ENCODE measurements around the gene TMEM117. TPM values are rescaled to one million over a fixed set of nuclear protein-coding genes. Genes with fewer than 3 reads are reported as not detected.

Gene TMEM117
- total RNA-seq, 1 donor from 2014 or later: not detected

- H3K27me3 Mint-ChIP-seq (ENCODE audit: unreplicated experiment): peaks cover 3% of the 10 kb centered on the region
- peaks cover 3% of the 10 kb centered on the region for H3K9me3 Mint-ChIP-seq (ENCODE audit: unreplicated experiment)
- TF ChIP-seq, protein P1, sequence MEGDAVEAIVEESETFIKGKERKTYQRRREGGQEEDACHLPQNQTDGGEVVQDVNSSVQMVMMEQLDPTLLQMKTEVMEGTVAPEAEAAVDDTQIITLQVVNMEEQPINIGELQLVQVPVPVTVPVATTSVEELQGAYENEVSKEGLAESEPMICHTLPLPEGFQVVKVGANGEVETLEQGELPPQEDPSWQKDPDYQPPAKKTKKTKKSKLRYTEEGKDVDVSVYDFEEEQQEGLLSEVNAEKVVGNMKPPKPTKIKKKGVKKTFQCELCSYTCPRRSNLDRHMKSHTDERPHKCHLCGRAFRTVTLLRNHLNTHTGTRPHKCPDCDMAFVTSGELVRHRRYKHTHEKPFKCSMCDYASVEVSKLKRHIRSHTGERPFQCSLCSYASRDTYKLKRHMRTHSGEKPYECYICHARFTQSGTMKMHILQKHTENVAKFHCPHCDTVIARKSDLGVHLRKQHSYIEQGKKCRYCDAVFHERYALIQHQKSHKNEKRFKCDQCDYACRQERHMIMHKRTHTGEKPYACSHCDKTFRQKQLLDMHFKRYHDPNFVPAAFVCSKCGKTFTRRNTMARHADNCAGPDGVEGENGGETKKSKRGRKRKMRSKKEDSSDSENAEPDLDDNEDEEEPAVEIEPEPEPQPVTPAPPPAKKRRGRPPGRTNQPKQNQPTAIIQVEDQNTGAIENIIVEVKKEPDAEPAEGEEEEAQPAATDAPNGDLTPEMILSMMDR (IDR thresholded peaks at IDR 0.05; ENCODE audit: partially characterized antibody, unreplicated experiment): no peak
- peaks cover 13% of the 10 kb centered on the region for H3K36me3 Mint-ChIP-seq (ENCODE audit: unreplicated experiment)
- no peak overlapping the region for H3K4me3 Mint-ChIP-seq (ENCODE audit: unreplicated experiment)
- no peak overlapping the region for H3K27ac Mint-ChIP-seq (ENCODE audit: unreplicated experiment)
- no peak for DNase-seq
- peaks cover 25% of the 10 kb centered on the region for H3K4me1 Mint-ChIP-seq (ENCODE audit: low read depth, unreplicated experiment)
These were observed 569.4 kb downstream of the TMEM117 start for GRCh38 chr12:44405297-44405696.

GRCh38 chr12:44422559-44422958 is 586.7 kb downstream of the TMEM117 start:
- peaks cover 2% of the 10 kb centered on the region for H3K27me3 Mint-ChIP-seq (ENCODE audit: unreplicated experiment)
- H3K27ac Mint-ChIP-seq (ENCODE audit: unreplicated experiment): no peak overlapping the region
- TF ChIP-seq, protein P1 (IDR thresholded peaks at IDR 0.05; ENCODE audit: partially characterized antibody, unreplicated experiment): no peak
- peaks cover 2% of the 10 kb centered on the region for H3K9me3 Mint-ChIP-seq (ENCODE audit: unreplicated experiment)
- H3K4me1 Mint-ChIP-seq (ENCODE audit: low read depth, unreplicated experiment): peaks cover 7% of the 10 kb centered on the region
- no peak for DNase-seq
- H3K36me3 Mint-ChIP-seq (ENCODE audit: unreplicated experiment): no peaks in the 10 kb centered on the region
- no peak overlapping the region for H3K4me3 Mint-ChIP-seq (ENCODE audit: unreplicated experiment)

GRCh38 chr12:44428825-44429224 is 592.9 kb downstream of the TMEM117 start:
- H3K27me3 Mint-ChIP-seq (ENCODE audit: unreplicated experiment): no peaks in the 10 kb centered on the region
- H3K4me3 Mint-ChIP-seq (ENCODE audit: unreplicated experiment): no peak overlapping the region
- no peak overlapping the region for H3K27ac Mint-ChIP-seq (ENCODE audit: unreplicated experiment)
- DNase-seq: no peak
- peaks cover 2% of the 10 kb centered on the region for H3K9me3 Mint-ChIP-seq (ENCODE audit: unreplicated experiment)
- H3K4me1 Mint-ChIP-seq (ENCODE audit: low read depth, unreplicated experiment): no peaks in the 10 kb centered on the region
- TF ChIP-seq, protein P1 (IDR thresholded peaks at IDR 0.05; ENCODE audit: partially characterized antibody, unreplicated experiment): no peak
- no peaks in the 10 kb centered on the region for H3K36me3 Mint-ChIP-seq (ENCODE audit: unreplicated experiment)

DNA sequence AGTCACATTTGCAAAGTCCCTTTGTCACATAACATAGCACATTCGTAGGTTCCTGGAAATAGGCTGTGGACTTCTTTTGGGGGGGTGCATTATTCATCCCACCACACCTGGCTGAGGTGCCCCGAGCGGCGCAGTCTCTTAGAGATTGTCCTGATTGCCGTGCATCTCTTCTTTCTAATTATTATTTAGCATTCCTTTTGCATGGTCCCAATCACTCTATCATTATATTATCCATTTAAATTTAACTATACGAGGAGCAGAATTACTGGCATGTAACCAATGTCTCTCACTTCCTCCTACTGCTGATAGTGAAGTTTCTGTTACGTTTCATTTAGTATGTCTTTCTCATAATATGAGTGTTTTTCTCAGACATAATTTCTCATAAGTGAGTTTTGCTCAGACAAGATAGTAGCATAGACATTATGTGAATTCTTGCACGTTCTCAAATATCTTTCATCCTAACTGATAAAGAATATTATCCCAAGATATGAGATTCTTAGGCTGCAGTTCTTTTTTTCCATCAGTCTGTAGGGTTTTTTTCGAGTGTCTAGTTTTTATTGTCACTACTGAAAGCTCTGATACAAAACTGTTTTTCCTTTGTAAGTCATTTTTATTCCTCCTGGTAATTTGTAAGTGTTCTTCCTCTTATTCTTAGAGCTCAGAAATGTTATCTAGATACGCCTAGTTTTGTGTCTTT is 595.9 kb downstream of the TMEM117 start:
- no peak for DNase-seq
- H3K9me3 Mint-ChIP-seq (ENCODE audit: unreplicated experiment): no peaks in the 10 kb centered on the region
- no peaks in the 10 kb centered on the region for H3K27me3 Mint-ChIP-seq (ENCODE audit: unreplicated experiment)
- TF ChIP-seq, protein P1 (IDR thresholded peaks at IDR 0.05; ENCODE audit: partially characterized antibody, unreplicated experiment): no peak
- no peak overlapping the region for H3K4me3 Mint-ChIP-seq (ENCODE audit: unreplicated experiment)
- no peaks in the 10 kb centered on the region for H3K4me1 Mint-ChIP-seq (ENCODE audit: low read depth, unreplicated experiment)
- no peak overlapping the region for H3K27ac Mint-ChIP-seq (ENCODE audit: unreplicated experiment)
- H3K36me3 Mint-ChIP-seq (ENCODE audit: unreplicated experiment): no peaks in the 10 kb centered on the region

DNA sequence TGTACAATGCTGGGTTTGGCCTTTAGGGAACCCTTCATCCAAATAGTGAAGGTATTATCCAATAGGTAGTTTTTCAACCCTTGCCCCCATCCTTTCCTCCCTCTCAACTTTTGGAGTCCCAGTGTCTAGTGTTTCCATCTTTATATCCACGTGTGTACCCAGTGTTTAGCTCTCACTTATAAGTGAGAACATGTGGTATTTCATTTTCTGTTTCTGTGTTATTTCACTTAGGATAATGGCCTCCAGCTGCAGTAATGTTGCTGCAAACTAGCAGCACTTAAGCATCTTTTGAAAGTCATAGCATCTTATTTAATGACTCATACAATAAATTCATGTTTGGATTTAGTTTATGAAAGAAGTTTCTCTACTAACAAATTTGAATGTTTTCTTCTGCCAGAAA is 597.8 kb downstream of the TMEM117 start:
- Mint-ChIP-seq H3K27ac (ENCODE audit: unreplicated experiment) (no peak overlapping the region), H3K36me3 (ENCODE audit: unreplicated experiment) (no peaks in the 10 kb centered on the region), H3K4me1 (ENCODE audit: low read depth, unreplicated experiment) (no peaks in the 10 kb centered on the region), H3K27me3 (ENCODE audit: unreplicated experiment) (no peaks in the 10 kb centered on the region), H3K9me3 (ENCODE audit: unreplicated experiment) (no peaks in the 10 kb centered on the region), H3K4me3 (ENCODE audit: unreplicated experiment) (no peak overlapping the region)
- DNase-seq: no peak
- TF ChIP-seq, protein P1 (IDR thresholded peaks at IDR 0.05; ENCODE audit: partially characterized antibody, unreplicated experiment): no peak

All from glutamatergic neuron (in vitro differentiated cells).